ENCODE measurements around the gene NQO1. TPM values are rescaled to one million over a fixed set of nuclear protein-coding genes. Genes with fewer than 3 reads are reported as not detected.

NQO1 gene
- total and polyA plus RNA-seq, 9 of the 15 experiments (the other 6 are each of a cell fraction or from before 2014, with no cell fraction given): 96.7 to 198 (median 122) TPM

GRCh38 chr16:69761983-69762813, 35.8 kb upstream of the NQO1 start, which contains the start of gene WWP2 (continued):
- no peak for TF ChIP-seq GABPB2 (CRISPR knock-in tag; conservative IDR thresholded peaks at IDR 0.05)
- no peak for TF ChIP-seq CBX8 (IDR thresholded peaks at IDR 0.05; ENCODE audit: borderline replicate concordance, extremely low read depth, low read depth, low read length, poor library complexity, severe bottlenecking)
- TF ChIP-seq STAT6 (CRISPR knock-in tag; IDR thresholded peaks at IDR 0.05): no peak
- TF ChIP-seq STAT5A (IDR thresholded peaks at IDR 0.05; ENCODE audit: borderline replicate concordance, low read length): no peak
- TF ChIP-seq THRB (CRISPR knock-in tag; conservative IDR thresholded peaks at IDR 0.05): no peak
- no peak; the same call in 1 of the 2 replicates for TF ChIP-seq GATA2 (CRISPR knock-in tag; IDR thresholded peaks at IDR 0.05)
- TF ChIP-seq ZKSCAN8 (CRISPR knock-in tag; IDR thresholded peaks at IDR 0.05): no peak
- TF ChIP-seq ATF6 (CRISPR knock-in tag; IDR thresholded peaks at IDR 0.05): no peak
- no peak for TF ChIP-seq NR3C1 (CRISPR knock-in tag; IDR thresholded peaks at IDR 0.05)
- TF ChIP-seq AFF1 (IDR thresholded peaks at IDR 0.05; ENCODE audit: low read depth in 1 of 2, partially characterized antibody in 2 of 2): peak in 1 of 2 experiments; percentile 77
- TF ChIP-seq GATAD2B (IDR thresholded peaks at IDR 0.05; ENCODE audit: borderline replicate concordance): peak; percentile 90
- TF ChIP-seq ZNF77 (CRISPR knock-in tag; IDR thresholded peaks at IDR 0.05): no peak
- no peak for TF ChIP-seq TRIM28 (IDR thresholded peaks at IDR 0.05)
- TF ChIP-seq PRPF4 (IDR thresholded peaks at IDR 0.05; ENCODE audit: insufficient read depth, low read depth, low read length, poor library complexity, severe bottlenecking): no peak
- TF ChIP-seq MLX (CRISPR knock-in tag; conservative IDR thresholded peaks at IDR 0.05): no peak

Data from K562 (cell line).